EL (cell line): ENCODE data around the gene PGC.

Experiments used
- DNase-seq: peaks from one replicate; pipeline ENCODE4 v3.0.0-alpha.2; 2016

The PGC gene

DNA sequence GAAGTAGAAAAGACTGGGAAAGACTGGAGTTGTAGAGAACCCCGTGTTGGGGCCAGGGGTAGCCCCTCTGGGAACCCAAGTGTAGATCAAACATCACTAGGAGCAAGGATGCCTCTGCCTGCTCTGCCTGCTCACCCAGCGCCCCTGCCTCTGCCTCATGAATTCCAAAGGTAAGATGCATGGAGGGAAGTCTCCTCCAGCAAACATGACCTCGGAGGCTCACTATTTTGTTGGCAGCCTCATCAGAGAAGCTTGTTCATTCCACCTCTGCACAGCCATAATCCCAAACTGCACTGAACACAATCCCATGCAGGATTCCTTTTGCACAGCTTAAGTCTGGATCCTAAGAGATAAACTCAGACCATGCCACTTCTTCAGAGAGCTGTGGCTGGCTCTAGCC is 27.6 kb upstream of the PGC start:
- DNase-seq: no peak

DNA sequence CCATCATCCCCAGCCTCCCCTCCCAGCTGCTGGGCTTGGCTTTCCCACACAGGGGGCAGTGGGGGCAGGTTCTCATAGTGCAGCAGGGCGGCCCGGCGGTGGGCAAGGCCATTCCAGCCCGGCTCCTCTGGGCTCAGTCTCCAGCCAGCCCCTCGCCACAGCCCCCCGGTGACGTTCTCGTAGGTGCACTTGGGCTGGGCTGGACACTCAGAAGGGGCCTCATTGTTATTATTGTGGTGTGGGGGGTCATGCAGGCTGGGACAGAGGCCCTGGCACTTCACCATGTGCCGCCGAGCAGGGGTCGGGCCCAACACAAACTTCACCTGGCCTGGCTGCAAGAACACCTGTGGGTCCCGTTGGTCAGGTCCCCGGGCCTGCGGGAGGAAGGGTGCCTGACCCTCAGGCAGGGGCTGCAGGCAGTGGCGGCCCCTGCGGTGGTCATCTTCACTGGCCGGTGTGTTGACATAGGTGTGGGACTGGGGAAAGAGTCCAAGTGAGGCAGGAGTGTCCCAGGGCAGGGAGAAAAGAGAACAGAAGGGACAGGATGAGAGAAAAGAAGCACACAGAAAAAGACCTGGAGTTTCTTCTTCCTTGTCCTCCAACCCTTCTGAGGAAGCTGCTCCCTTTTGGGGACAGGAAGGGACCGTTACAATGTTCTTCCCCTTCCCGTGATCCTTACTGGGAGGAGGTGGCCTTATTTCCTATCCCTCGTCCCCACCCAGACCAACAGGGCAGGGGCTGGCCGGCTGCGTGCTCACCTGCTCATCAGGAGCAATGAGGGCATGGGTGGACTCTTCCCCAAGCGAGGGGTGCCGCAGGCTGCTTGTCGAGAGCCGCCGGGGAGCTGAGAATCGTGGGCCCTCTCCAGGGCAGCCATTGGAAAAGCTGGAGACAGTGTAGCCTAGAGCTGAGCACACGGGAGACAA is 24.1 kb upstream of the PGC start:
- DNase-seq: no peak

DNA sequence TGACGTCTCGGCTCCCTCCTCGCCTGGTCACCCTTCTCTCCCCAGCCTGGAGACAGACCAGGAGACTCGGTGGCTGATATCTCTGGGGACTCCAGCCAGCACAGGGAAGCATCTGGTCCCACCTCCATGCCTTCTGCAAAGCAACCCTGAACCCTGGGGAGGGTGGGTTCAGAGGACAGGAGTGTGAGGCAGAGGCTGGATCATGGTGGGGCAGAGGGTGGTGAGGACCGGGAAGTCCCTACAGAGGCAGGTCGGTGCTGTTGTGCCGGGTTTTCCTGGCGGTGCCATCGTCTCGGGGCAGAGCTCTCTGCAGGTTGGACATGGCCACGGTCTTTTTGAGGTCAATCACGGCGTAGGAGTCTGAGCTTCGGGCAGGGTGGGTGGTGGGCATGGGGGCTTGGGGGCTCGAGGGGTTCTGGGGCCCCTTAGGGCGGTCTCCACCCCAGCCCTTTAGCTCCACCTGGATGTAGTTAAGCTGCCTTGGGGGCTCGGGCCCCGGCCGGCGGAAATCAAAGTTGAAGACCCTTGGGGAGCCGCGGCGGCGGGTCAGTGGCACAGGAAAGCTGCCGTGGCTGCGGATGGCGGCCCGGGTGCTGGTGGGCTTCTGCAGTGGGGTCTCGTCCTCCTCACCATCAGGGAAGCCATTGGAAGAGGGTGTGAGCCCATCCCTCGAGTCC is 23.3 kb upstream of the PGC start:
- DNase-seq: no peak

DNA sequence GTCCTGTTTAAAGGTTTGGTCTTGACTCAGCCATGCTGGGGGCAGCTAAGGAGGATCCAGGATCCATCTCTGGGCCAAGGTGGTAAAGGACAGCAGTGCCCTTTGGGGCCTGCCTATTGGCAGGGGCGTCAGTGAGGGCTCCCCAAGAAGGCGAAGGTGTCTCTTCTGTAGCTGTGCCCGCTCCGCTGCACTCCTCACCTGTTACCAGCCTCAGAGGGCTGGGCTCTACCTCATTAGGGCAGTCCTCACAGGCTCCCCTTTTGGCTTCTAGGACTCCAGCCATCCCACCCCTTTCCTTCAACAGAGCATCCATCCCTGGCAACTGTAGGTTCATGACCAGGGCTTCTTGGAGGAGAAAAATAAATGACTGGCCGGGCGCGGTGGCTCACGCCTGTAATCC is 22.2 kb upstream of the PGC start:
- no peak for DNase-seq

DNA sequence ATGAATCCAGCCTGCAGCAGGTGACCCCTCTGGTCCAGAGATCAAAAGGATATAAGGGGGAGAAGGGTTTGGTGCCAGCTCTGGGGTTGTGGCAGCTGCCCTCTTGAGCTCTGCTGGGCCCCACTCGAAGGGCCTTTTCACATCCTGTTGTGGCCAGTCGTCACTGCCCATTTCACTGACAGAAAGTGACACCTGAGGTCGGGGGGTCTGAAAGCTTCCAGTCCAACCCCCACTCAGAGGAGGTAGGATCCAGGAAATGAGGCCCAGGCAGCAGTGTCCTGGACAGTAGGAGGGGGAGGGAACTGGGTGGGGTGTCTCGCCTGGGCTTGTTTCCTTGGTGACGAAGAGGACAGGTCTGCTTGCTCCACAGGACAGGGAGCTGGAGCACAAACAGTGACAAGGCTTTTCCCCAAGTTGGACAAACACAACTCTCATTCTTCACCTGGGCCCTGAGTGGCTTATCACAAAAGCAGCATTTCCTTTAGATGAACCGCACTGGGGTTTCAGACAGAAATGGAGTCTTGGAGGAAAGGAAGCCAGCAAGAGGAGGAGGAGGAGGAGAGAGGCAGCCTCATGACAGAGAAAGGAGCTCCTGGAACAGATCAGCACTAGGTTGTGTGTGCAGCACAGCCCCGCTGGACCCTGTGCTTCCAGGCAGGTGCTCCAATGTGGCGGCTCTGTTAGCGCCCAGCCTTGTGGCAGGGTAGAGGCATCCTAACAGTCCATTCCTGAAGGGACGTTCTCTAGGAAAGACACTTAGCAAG is 21.5 kb upstream of the PGC start:
- DNase-seq: no peak

DNA sequence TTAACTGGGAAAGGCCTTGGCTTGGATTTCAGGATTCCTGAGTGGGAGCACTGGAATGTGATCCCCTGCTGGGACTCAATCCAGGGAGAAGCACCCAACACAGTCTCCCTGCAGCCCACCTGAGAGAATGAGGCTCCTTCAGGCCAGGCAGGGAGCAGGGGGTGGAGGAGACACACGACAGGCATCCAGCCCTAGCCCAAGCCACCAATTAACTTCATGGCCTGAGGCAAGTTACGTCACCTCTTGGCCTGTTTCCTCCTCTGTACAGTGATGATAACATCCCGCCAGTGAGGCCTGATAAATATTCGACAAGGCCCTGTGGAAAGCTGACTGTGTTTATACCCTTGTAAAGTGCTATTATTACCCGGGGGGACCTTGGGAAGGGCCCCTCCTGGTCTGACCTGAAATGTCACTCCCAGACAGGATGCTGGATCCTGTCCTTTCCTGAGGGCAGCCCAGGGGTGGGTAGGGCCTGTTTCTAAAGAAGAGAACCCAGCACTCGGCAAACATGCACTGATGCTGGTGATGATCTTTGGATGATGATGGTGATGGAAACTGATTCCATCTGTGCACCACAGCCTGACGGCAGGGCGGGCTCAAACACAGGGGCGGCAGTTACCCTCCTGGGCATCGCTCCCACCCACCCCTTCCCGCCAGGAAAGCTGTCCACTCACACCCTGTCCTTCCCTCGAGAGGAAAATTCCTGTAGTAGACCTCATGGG is 20.1 kb upstream of the PGC start:
- DNase-seq: peak; percentile 96

DNA sequence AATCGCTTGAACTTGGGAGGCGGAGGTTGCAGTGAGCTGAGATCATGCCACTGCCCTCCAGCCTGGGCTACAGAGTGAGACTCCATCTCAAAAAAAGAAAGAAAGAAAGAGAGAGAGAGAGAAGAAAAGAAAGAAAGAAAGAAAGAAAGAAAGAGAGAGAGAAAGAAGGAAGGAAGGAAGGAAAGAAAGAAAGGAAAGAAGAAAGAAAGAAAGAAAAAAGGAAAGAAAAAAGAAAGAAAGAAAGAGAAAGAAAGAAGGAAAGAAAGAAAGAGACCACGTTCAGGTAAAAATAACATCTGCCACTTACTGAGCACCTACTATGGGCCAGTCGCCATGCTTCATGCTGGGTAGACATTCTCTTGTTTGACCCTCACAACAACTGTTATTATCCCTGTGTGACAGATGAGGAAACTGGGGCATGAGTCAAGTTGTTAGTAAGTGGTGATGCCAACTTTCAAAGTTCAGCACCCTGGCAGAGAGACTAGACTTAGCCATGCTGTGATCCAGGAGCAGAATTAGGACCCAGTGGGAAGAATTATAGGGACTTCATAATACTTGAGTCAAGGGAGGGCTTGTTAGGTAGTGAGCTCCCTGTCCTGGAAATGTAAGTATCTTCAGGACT is 19.0 kb upstream of the PGC start:
- DNase-seq: peak; percentile 25

DNA sequence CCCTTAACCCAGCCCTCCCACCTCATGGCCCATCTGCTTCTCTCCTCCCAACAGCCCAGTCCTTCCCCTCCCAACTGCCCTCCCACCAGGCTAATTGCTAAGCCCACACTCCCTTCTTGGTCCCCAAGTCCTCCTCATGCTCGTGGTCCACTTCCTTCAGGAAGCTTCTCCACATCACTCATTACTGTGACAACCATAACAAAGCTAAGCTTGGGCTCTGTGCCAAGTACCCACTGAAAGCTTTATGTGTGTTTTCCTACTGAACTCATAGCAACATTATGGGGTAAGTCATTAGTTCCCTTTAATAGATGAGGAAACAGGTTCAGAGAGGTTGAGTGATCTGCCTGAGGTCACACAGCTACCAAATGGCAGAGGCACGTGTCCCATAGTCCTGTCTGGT is 16.3 kb upstream of the PGC start:
- DNase-seq: no peak

DNA sequence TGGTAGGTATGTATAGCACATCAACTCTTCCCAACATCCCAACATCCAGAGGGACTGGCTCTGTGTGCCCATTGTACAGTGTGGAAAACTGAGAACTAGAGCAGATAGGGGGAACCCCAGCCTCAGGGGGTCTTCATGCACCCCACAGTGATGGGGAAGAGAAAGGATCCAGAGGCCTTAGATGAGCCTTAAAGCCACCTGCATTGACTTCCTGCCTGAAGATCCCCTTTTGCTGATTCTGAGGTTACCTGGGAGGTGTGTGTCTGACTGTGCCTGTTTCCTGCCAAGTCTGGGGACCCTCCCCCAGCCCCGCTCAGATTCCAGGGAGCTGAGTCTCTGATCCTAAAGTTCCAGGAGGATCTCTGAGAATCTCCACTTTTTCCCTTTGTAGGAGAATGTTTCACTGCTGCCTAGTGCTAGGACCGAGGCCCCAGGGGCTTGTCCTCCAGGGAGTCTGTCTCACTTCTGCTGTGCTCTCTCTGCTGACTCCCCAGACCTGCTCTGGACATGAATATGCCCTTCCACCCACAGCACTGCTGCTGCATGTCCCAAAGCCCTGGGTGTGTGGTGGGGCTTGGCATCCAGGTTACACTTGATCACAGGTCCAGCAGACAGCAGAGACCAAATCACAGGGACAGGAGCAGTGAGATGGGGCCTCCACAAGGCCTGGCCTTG is 12.8 kb upstream of the PGC start:
- no peak for DNase-seq

DNA sequence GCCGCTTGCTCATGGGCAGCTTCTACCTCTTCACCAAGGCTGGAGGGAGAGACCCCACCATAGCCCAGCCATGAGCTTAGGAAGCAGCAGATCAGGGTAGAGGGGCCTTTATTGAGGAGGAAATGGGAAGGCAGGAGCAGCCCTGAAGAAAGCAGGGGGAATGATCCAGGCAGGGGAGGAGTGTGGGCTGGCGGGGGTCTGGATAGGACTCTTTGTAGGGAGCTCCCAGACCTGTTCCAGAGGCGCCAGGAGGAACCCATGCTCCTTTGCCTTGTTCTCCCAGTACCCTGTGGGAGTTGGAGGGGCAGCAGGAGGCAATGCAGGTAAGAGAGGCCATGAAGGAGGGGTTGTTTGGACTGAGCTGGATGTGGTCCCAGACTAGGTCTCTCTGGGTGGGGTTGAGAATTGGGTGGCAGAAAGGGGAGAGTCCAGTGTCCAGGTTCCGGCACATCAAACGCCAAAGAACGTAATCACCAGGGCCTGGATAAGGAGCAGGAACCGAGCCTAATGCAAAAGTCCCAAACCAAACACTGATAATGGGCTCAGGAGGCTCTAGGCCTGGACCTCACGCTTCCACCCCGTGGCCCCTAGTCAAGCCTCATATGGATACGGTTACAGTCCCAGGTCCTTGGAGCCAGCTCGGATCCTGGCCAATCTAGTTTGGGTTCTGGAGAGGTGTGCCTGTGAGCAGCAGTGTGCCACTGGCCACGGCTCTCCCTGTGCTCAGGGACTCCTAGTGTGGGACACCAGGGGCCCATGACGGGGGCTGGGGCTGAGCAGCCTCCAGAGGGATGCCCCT is 12.1 kb upstream of the PGC start:
- DNase-seq: no peak

DNA sequence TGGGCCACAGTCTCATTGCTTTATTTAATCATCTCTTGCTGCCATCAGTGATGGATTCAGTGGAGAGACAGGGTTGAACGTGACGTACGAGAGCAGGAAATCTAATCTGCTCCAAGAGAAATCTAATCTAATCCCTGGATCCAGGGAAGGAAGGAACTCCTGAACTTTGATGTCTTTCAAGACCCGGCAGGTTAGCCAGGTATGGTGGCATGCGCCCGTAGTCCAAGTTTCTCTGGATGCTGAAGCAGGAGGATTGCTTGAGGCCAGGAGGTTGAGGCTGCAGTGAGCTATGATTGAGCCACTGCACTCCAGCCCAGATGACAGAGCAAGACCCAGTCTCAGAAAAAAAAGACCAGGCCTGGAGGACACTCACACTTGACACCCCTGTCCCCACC is 11.4 kb upstream of the PGC start:
- DNase-seq: no peak

DNA sequence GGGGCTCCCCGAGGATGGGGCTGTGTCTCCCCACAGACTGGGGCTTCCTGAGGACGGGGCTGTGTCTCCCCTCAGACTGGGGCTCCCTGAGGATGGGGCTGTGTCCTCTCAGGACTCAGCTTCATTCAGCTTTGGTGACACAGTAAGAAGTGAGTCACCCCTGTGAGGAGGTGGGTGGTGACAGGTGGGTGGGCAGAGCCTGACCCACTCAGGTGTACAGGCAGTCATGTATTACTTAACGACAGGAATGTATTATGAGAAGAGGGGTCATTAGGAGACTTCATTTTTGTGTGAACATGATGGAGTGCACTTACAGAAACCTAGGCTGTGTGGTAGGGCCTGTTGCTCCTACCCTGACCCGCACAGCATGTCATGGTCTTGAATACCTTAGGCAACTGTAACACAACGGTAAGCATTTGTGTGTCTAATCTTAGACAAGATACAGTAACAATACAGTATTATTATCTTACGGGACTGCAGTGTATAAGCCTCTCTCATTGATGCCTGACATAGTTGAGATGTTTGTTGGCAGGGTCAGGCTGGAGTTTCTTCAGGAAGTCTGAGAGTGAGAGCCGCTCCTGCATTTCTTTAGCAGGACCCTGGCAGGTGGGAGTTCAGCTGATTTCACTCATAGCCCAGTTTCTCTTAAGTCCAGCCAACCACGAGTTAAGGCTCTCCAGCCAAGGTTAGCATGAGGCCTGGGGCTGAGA is 10.9 kb upstream of the PGC start:
- DNase-seq: no peak

DNA sequence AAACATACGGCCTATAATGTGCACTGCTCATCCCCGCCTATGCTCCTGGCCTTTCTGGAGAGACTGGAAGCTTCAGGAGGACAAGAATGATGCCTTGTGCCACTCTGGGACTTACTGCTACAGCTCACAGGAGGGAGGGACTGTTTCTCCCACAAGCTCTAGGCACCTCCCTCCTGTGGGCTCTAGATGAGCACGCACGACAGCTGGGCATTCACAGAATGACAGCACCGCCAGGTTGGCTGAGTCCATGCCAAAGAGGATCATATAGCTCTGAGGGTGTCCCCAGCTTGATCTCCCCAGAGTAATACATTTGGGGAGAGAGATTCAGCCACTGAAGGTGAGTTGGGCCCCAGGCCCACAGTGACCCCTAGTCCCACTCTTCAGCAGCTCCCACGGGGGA is 10.1 kb upstream of the PGC start:
- no peak for DNase-seq

DNA sequence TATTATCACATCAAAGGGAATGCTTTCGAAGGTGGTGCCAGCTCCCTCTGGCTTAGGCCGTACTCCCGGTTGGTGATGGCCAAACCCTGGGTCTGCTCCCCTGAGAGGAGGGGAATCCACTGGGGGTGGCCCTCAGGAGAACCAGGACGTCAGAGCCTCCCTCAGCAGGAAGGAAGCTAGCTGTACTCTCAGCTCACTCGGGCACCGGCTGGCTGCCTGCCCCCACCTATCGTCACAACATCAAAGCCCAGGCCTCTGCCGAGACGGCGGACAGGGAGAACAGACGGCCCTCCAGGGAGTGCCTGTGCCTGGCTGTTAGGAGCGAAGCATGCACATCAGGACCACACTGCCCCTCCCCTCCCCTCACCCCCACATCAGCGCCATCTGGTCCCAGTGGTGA is 9.2 kb upstream of the PGC start:
- DNase-seq: no peak

DNA sequence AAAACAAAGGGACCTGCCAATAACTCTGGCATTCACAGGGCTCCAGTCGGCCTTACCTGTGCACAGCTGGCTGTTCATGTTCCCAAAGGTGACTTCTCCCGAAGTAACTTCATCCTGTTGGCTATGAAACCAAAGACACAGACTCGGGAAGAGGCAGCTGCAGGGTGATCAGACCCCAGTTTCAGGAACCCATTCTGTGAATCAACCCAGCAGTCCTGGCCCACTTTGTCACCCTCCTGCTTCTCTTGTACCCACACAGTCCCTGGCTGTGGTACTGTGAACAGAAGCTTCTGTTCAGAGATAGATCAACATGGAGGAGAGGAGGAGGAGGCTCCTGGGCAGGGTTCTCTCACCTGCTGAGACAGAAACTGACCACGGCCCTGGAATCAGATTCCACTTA is 8.7 kb upstream of the PGC start:
- DNase-seq: no peak

DNA sequence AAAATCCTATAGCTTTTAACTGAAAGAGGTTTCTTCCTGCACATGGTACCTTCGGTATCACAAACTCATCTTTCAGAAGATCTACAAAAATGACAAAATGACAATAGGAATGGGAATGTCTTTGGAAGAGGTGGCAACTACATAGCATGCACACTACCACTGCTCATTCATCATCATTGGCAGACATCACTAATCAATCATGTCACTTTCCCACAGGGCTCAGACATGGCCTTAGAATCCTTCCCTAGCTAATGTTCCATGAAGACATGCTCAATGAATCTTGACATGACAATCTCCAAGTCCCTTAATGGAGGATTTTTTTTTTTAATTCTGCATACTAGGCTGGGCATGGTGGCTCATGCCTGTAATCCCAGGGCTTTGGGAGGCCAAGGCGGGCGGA is 3.2 kb upstream of the PGC start:
- DNase-seq: no peak

DNA sequence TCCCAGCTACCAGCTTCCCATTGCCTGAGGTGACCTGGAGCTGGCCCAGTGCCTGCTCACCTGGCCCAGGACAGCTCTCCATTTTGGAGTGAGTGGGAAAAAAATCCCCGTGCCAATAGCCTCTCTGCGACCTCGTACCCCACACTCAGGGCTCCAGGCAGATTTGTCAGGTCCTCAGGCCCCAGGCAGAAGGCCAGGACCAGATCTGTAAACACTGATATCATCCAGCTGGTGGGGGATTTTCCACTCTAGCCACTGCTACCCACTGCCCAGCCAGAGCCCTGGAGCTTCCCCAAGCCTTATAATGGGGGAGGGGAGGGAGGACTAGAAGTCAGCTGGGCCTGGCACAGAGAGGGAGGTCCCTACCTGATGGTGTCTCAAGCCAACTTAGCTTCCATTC is 1.3 kb upstream of the PGC start:
- no peak for DNase-seq

DNA sequence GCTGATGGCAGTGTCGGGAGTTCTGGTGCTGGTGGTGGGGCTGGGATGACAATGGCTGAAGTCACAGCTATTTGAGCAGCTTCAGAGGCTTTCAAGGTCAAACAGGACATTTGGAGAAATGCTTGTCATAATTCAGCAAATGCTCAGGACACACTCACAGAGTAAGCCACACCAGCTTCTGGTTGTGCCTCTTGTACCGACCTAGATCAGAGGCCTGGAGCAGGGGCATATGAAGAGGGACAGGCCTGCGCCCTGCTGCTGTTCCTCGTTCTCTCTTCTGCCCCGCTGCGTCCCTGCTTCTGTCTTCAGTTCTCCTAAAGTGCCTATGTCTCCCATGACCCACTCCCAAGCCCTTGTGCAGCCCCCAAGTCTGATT is 893 bp upstream of the PGC start:
- no peak for DNase-seq

DNA sequence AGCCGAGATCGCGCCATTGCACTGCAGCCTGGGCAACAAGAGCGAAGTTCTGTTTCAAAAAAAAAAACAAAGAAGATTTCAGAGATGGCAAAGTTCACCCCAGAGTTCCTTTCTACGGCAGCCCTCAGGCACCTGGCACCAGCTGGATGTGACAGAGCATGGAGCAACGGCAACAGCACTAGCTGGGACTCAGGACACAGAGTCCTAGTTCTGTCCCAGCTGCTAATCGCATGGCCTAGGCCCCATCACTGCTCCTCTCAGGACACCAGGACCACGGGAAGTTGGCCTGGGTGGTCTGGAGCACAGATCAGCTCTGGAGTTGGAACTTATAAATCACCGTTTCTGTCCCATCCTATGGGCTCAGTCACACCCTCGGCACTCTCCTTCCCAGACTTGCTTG is 1.1 kb downstream of the PGC start:
- no peak for DNase-seq

DNA sequence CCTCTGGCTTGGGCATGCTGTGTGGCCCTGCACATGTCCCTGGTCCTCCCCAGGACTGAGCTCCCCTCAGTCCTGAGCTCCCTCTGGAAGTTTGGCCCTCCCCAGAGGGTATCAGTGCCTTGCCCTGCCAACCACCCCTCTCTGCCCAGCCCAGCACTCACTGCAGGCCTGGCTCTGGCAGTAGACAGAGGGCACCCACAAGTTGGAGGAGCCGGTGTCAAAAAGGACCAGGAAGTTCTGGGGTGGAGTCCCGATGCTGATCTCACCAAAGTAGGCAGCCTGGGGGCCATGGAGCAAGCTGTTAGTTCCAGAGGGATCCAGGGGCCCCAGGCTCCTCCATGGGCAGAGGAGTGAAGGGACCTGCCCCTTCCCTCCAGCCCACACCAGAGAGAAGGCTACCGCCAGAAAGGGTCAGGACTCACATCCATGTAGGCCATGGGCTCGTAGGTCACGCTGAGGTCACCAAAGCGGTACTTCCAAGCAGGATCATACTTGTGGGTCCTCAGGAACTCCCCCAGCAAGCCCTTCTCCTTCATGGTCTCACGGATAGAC is 2.9 kb downstream of the PGC start:
- DNase-seq: no peak
